Activated CD8-positive, alpha-beta memory T cell treated with anti-CD3 and anti-CD28 coated beads, Interleukin-2, amount 50 U/mL, for 24 hours (primary cell): ENCODE results near the gene LINC00237.

Experiments
- DNase-seq: peaks from one replicate; pipeline ENCODE4 v3.0.0-alpha.2; 2020; ENCODE audit errors: extremely low read depth

The LINC00237 gene

GRCh38 chr20:21125849-21126580, 19.9 kb upstream of the LINC00237 start, which contains the start of gene KIZ:
Gene KIZ, plus strand, starts transcription at chr20:21126082. Its CDS starts 34 bp downstream, at chr20:21126116.
- DNase-seq: peak; percentile 89

- no peak for DNase-seq
Observed at GRCh38 chr20:21125072-21125848, 19.1 kb upstream of the LINC00237 start.

- no peak for DNase-seq
Observed at GRCh38 chr20:21124190-21124589, 18.0 kb upstream of the LINC00237 start.

- no peak for DNase-seq
Observed at GRCh38 chr20:21118782-21119181, 12.6 kb upstream of the LINC00237 start.

GRCh38 chr20:21118138-21118537, 12.0 kb upstream of the LINC00237 start:
- no peak for DNase-seq

GRCh38 chr20:21117521-21117920, 11.4 kb upstream of the LINC00237 start:
- no peak for DNase-seq

- no peak for DNase-seq
Observed at GRCh38 chr20:21114584-21114983, 8.4 kb upstream of the LINC00237 start.

- DNase-seq: no peak
Observed at GRCh38 chr20:21113697-21114096, 7.5 kb upstream of the LINC00237 start.

- no peak for DNase-seq
Observed at GRCh38 chr20:21111416-21111815, 5.3 kb upstream of the LINC00237 start.

GRCh38 chr20:21110811-21111210, 4.7 kb upstream of the LINC00237 start:
- DNase-seq: no peak

- DNase-seq: no peak
Observed at GRCh38 chr20:21109144-21109543, 3.0 kb upstream of the LINC00237 start.

- DNase-seq: no peak
Observed at GRCh38 chr20:21105429-21106170, 558 bp downstream of the LINC00237 start.

- DNase-seq: no peak
Observed at GRCh38 chr20:21104921-21105320, 1.2 kb downstream of the LINC00237 start.

- no peak for DNase-seq
Observed at GRCh38 chr20:21104466-21104761, 1.7 kb downstream of the LINC00237 start.

- DNase-seq: no peak
Observed at GRCh38 chr20:21103582-21104465, 2.3 kb downstream of the LINC00237 start.

- no peak for DNase-seq
Observed at GRCh38 chr20:21102603-21103311, 3.4 kb downstream of the LINC00237 start.

GRCh38 chr20:21101932-21102575, 4.1 kb downstream of the LINC00237 start:
- DNase-seq: no peak

GRCh38 chr20:21101453-21101931, 4.7 kb downstream of the LINC00237 start:
- DNase-seq: no peak

- DNase-seq: no peak
Observed at GRCh38 chr20:21100578-21101452, 5.3 kb downstream of the LINC00237 start.
